ENCODE measurements around the gene P2RY8.

GRCh38 chrX:1500701-1501624 is 36.0 kb downstream of the P2RY8 start:
- no peak for TF ChIP-seq CTCF (conservative IDR thresholded peaks at IDR 0.05; ENCODE audit: low read depth, low read length)
- no peak for TF ChIP-seq EZH2 (IDR thresholded peaks at IDR 0.05; ENCODE audit: borderline replicate concordance, low read depth, low read length, poor library complexity, severe bottlenecking)

Data from A673 (cell line).